ENCODE measurements around the gene RBFOX2.

DNA sequence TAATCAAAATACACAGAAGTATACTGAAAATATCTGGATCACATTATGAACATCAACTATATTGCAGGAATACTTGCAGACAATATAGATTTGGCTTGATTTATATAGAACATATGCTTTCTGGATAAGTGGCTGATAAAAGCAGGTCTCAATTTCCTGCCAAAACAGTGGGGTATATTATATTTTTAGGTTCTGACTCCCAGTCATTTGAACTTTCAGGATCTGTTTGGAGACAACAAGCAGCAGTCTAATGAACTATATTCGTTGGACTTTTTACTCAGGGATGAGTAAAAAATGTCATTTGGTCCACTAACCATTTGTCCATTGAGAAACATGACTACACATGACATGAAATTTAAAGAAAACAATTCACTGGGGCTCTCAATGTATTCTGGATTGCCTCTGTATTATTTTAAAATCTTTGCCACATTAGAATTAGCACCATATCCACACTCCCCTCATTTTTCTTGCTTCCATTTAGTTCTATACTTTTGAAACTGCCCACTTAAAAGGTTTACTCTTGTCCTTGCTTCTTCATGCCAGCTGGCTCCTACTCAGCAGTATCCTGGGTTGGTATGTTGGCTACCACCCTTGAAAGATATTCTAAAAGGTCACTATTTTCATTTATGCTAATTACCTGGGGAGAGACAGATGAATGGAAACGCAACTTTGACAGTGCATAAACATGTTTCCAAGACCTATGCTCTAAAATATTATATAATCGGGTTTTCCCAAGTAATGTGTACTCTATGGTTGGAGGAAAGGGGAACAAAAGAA lies 157.9 kb downstream of the RBFOX2 start:
- TF ChIP-seq POLR2A (IDR thresholded peaks at IDR 0.05) = no peak
- TF ChIP-seq, protein P1, sequence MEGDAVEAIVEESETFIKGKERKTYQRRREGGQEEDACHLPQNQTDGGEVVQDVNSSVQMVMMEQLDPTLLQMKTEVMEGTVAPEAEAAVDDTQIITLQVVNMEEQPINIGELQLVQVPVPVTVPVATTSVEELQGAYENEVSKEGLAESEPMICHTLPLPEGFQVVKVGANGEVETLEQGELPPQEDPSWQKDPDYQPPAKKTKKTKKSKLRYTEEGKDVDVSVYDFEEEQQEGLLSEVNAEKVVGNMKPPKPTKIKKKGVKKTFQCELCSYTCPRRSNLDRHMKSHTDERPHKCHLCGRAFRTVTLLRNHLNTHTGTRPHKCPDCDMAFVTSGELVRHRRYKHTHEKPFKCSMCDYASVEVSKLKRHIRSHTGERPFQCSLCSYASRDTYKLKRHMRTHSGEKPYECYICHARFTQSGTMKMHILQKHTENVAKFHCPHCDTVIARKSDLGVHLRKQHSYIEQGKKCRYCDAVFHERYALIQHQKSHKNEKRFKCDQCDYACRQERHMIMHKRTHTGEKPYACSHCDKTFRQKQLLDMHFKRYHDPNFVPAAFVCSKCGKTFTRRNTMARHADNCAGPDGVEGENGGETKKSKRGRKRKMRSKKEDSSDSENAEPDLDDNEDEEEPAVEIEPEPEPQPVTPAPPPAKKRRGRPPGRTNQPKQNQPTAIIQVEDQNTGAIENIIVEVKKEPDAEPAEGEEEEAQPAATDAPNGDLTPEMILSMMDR (IDR thresholded peaks at IDR 0.05) = no peak
